K562 (cell line): Measurements from ENCODE around the gene POMGNT2. TPM values are rescaled to one million over a fixed set of nuclear protein-coding genes. Genes with fewer than 3 reads are reported as not detected.

Experiments
- ATAC-seq: fragments of 200-7000 bp; cut with Tn5 transposase; 3 replicates; pipeline ENCODE4 v1.9.1; 2020; ENCODE audit warnings: moderate library complexity
- BruUV-seq: library from RNA; stranded (reverse); fragments of 400-500 nt; replicated peaks from 2 replicates; lab custom pipeline; 2021; lab: Mats Ljungman, UMichigan
- CTCF ChIA-PET: fragments of 300-600 bp; formaldehyde crosslinking; extraction: SDS; loops from one replicate; lab custom pipeline; 2021; ENCODE audit warnings: low intra/inter-chr PET ratio; lab: Yijun Ruan, JAX
- POLR2A ChIA-PET: fragments of 300-600, 350-650 bp; sonication (Branson Sonifier 250); formaldehyde crosslinking; extraction: SDS; loops from one replicate; lab custom pipeline; 2021; ENCODE audit warnings: antibody characterized with exemption, inconsistent platforms; lab: Yijun Ruan, JAX
- DNase-seq, 4 experiments: peaks; one replicate each; pipeline versions ENCODE4 v3.0.0 to v3.0.0-alpha.2; 2011 to 2018; ENCODE audit warnings: low spot score in 3 of 4, mixed read lengths in 3 of 4; ENCODE audit errors: extremely low read depth in 1 of 4
- FAIRE-seq: peaks from 2 replicates; lab custom pipeline; 2011; peaks lifted over from hg19 to GRCh38; lab: Jason Lieb, UNC
- H2AFZ ChIP-seq: 2 replicates; pipeline ENCODE4 v1.6.0; 2011; ENCODE audit warnings: low read depth, low read length, control low read depth, inconsistent platforms
- H3K27ac ChIP-seq: fragments of 200-600 bp; 3 replicates; pipeline ENCODE4 v1.8.0; 2011; ENCODE audit warnings: low read depth, mild to moderate bottlenecking, control low read depth, inconsistent platforms, low read length, moderate library complexity, mixed read lengths; ENCODE audit errors: extremely low read depth
- H3K27me3 ChIP-seq, 2 experiments: fragments of 300-600 bp in 1 of 2; 2 replicates in 1 of 2; 3 replicates in 1 of 2; pipeline versions ENCODE4 v1.6.0 to v1.8.0; 2011; ENCODE audit warnings: inconsistent platforms in 2 of 2, low read length in 2 of 2, mild to moderate bottlenecking in 1 of 2, mixed read lengths in 1 of 2, moderate library complexity in 1 of 2; ENCODE audit not compliant: control insufficient read depth in 2 of 2, insufficient read depth in 2 of 2
- H3K36me3 ChIP-seq: fragments of 300-600 bp; 3 replicates; pipeline ENCODE4 v1.8.0; 2011; ENCODE audit warnings: mild to moderate bottlenecking, low read length, inconsistent platforms; ENCODE audit not compliant: control insufficient read depth, insufficient read depth
- H3K4me1 ChIP-seq, 2 experiments: fragments of 200-600 bp in 1 of 2; replicated peaks in 1 of 2; 2 replicates in 1 of 2; 3 replicates in 1 of 2; pipeline versions ENCODE4 v1.5.1 to v1.8.0; 2011; ENCODE audit warnings: inconsistent platforms in 2 of 2, low read length in 2 of 2, mild to moderate bottlenecking in 1 of 2, mixed read lengths in 1 of 2, moderate library complexity in 1 of 2; ENCODE audit not compliant: control insufficient read depth in 2 of 2, insufficient read depth in 2 of 2
- H3K4me2 ChIP-seq: 2 replicates; pipeline ENCODE4 v1.6.1; 2011; ENCODE audit warnings: low read length, control low read depth, inconsistent platforms, mixed read lengths; ENCODE audit not compliant: insufficient read depth
- H3K4me3 ChIP-seq: fragments of 200-600 bp; sonication (generic), shearing (Covaris generic); 2 replicates; pipeline ENCODE4 v1.5.1; 2016; ENCODE audit warnings: control low read depth, inconsistent platforms
- H3K79me2 ChIP-seq: fragments of 200-600 bp; 3 replicates; pipeline ENCODE4 v1.8.0; 2011; ENCODE audit warnings: low read length, inconsistent platforms; ENCODE audit not compliant: control insufficient read depth, insufficient read depth
- H3K9ac ChIP-seq, 2 experiments: 2 replicates each; pipeline versions ENCODE4 v1.6.0 to v1.6.1; 2011; ENCODE audit warnings: low read depth in 2 of 2, low read length in 2 of 2, control low read depth in 1 of 2, inconsistent platforms in 1 of 2, mild to moderate bottlenecking in 1 of 2, mixed read lengths in 1 of 2; ENCODE audit not compliant: insufficient read depth in 1 of 2
- H3K9me1 ChIP-seq: one replicate; pipeline ENCODE4 v1.6.0; 2011; ENCODE audit warnings: inconsistent platforms, mild to moderate bottlenecking, low read length, moderate library complexity; ENCODE audit not compliant: control insufficient read depth, insufficient read depth
- H3K9me3 ChIP-seq: replicated peaks from 2 replicates; pipeline ENCODE4 v1.5.1; 2011; ENCODE audit warnings: low read depth, low read length, inconsistent platforms; ENCODE audit not compliant: control insufficient read depth, insufficient read depth
- H4K20me1 ChIP-seq: replicated peaks from 2 replicates; pipeline ENCODE4 v1.6.1; 2011; ENCODE audit warnings: low read length, inconsistent platforms, mixed read lengths; ENCODE audit not compliant: control insufficient read depth, insufficient read depth
- CBFA2T2 ChIP-seq: fragments of 450-650 bp; conservative IDR thresholded peaks from 2 replicates; pipeline ENCODE4 v1.6.1; 2017; ENCODE audit warnings: mild to moderate bottlenecking
- CBFA2T3 ChIP-seq: fragments of 450-650 bp; IDR thresholded peaks from 2 replicates; pipeline ENCODE4 v1.6.1; 2017
- DIDO1 ChIP-seq: fragments of 450-650 bp; IDR thresholded peaks from 2 replicates; pipeline ENCODE4 v1.6.1; 2016; ENCODE audit warnings: low read depth, missing biosample characterization, missing genetic modification characterization
- FOSL1 ChIP-seq: fragments of 200-800 bp; sonication (Bioruptor generic); conservative IDR thresholded peaks from 2 replicates; pipeline ENCODE4 v1.6.1; 2016; ENCODE audit warnings: missing genetic modification characterization, missing compliant biosample characterization
- JUND ChIP-seq, 2 experiments: IDR thresholded peaks; 2 replicates in 1 of 2; 3 replicates in 1 of 2; pipeline ENCODE4 v1.6.1; 2011; ENCODE audit warnings: borderline replicate concordance in 2 of 2, low read depth in 2 of 2, low read length in 2 of 2, improper control_type of control experiment in 1 of 2, missing biosample characterization in 1 of 2, missing genetic modification characterization in 1 of 2, missing genetic modification reagents in 1 of 2
- MAFG ChIP-seq: fragments of 450-650 bp; conservative IDR thresholded peaks from 2 replicates; pipeline ENCODE4 v1.6.1; 2016; ENCODE audit warnings: missing genetic modification characterization, missing compliant biosample characterization
- MAFK ChIP-seq: IDR thresholded peaks from 2 replicates; pipeline ENCODE4 v1.6.1; 2011; ENCODE audit warnings: low read length, improper control_type of control experiment
- MEIS2 ChIP-seq: fragments of 450-650 bp; IDR thresholded peaks from 2 replicates; pipeline ENCODE4 v1.6.1; 2014; ENCODE audit warnings: mild to moderate bottlenecking; ENCODE audit not compliant: partially characterized antibody
- NFIC ChIP-seq: fragments of 450-650 bp; IDR thresholded peaks from 2 replicates; pipeline ENCODE4 v1.6.1; 2017; ENCODE audit warnings: mild to moderate bottlenecking, inconsistent platforms
- PTBP1 ChIP-seq: fragments of 200-400 bp; formaldehyde crosslinking; IDR thresholded peaks from 2 replicates; pipeline ENCODE4 v1.6.1; 2017; ENCODE audit warnings: low read depth, low read length
- PTTG1 ChIP-seq: fragments of 450-650 bp; IDR thresholded peaks from 2 replicates; pipeline ENCODE4 v1.6.1; 2016; ENCODE audit warnings: low read depth, mild to moderate bottlenecking, missing genetic modification characterization, missing compliant biosample characterization
- SNIP1 ChIP-seq: fragments of 450-650 bp; IDR thresholded peaks from 2 replicates; pipeline ENCODE4 v1.7.1; 2017; ENCODE audit warnings: low read depth, mild to moderate bottlenecking
- SP2 ChIP-seq: IDR thresholded peaks from 2 replicates; pipeline ENCODE4 v1.6.1; 2011; ENCODE audit warnings: mild to moderate bottlenecking, low read depth, low read length, moderate library complexity; ENCODE audit not compliant: poor library complexity, severe bottlenecking; ENCODE audit errors: extremely low read depth
- TAL1 ChIP-seq: fragments of 450-650 bp; IDR thresholded peaks from 2 replicates; pipeline ENCODE4 v1.6.1; 2016; ENCODE audit warnings: mild to moderate bottlenecking
- TCF3 ChIP-seq: sonication (generic); formaldehyde crosslinking; IDR thresholded peaks from 2 replicates; pipeline ENCODE4 v1.4.0; 2020; ENCODE audit warnings: mild to moderate bottlenecking, missing genetic modification reagents
- TEAD2 ChIP-seq: fragments of 450-650 bp; IDR thresholded peaks from 2 replicates; pipeline ENCODE4 v1.6.1; 2016; ENCODE audit warnings: missing genetic modification characterization, control low read depth, missing compliant biosample characterization
- TRIM24 ChIP-seq, 2 experiments: fragments of 450-650 bp; IDR thresholded peaks; 2 replicates each; pipeline ENCODE4 v1.6.1; 2016
- ZNF316 ChIP-seq: fragments of 450-650 bp; IDR thresholded peaks from 2 replicates; pipeline ENCODE4 v1.6.1; 2016
- ZNF347 ChIP-seq: fragments of 450-650 bp; formaldehyde crosslinking; IDR thresholded peaks from 2 replicates; pipeline ENCODE4 v1.4.0; 2020; ENCODE audit warnings: low read depth, mild to moderate bottlenecking, moderate library complexity
- WGBS: fragments of 100-300 bp; shearing (Covaris generic); methylation state at CpG from one replicate; pipeline ENCODE4 v1.1.6; 2016; ENCODE audit warnings: low coverage, mixed read lengths; ENCODE audit not compliant: insufficient coverage; ENCODE audit errors: missing lambda C conversion rate; 5-methylcytosine and 5-hydroxymethylcytosine counted together
- in situ Hi-C: fragments of 300-500 bp; cut with MboI; formaldehyde crosslinking; loops from 4 replicates; pipeline ENCODE4 v1.15.0; 2018; ENCODE audit warnings: inconsistent platforms, mixed read lengths
- intact Hi-C: fragments of 100-400 bp; cut with micrococcal nuclease; formaldehyde crosslinking; loops from 2 replicates; pipeline ENCODE4 v1.14.2; 2022
- polyA plus RNA-seq, 8 experiments: library from polyadenylated mRNA; depleted of rRNA in 4 of 8; stranded (reverse) in 5 of 8; unstranded in 3 of 8; fragments of >200 nt; fragmentation: Nextera tagmentation in 2 of 8; fragmentation: Illumina TruSeq in 1 of 8; extraction: Ambion mirVana in 2 of 8; extraction: Trizol in 1 of 8; gene quantifications; 2 replicates each; pipeline versions ENCODE4 v1.2.1 to v1.2.3, GENCODE V29; 2011 to 2014; ENCODE audit warnings: inconsistent platforms in 1 of 8, missing spikeins in 1 of 8
- total RNA-seq, 7 experiments: library from RNA; depleted of rRNA in 6 of 7; stranded (reverse); fragments of >200 nt in 6 of 7; fragmentation: Illumina TruSeq in 2 of 7; extraction: Trizol in 2 of 7; gene quantifications; 2 replicates each; pipeline versions ENCODE4 v1.2.1 to v1.2.3, GENCODE V29; 2011 to 2021; ENCODE audit warnings: low replicate concordance in 1 of 7
- TF ChIP-seq, protein P1 (sequence below): fragments of 450-650 bp; IDR thresholded peaks from 2 replicates; pipeline ENCODE4 v1.6.1; 2016
- TF ChIP-seq, protein P2 (sequence below): sonication (generic); formaldehyde crosslinking; IDR thresholded peaks from 2 replicates; pipeline ENCODE4 v1.8.1; 2022; ENCODE audit warnings: missing genetic modification reagents
- TF ChIP-seq, protein P3 (sequence below): fragments of 250-450 bp; sonication (Bioruptor Pico); IDR thresholded peaks from 2 replicates; pipeline ENCODE4 v1.8.0; 2022; ENCODE audit warnings: inconsistent platforms, mild to moderate bottlenecking, moderate library complexity, borderline replicate concordance

POMGNT2 gene
- total and polyA plus RNA-seq, 9 of the 15 experiments (the other 6 are each of a cell fraction or from before 2014, with no cell fraction given), result 0.65 to 14.1 (median 10.3) TPM

DNA sequence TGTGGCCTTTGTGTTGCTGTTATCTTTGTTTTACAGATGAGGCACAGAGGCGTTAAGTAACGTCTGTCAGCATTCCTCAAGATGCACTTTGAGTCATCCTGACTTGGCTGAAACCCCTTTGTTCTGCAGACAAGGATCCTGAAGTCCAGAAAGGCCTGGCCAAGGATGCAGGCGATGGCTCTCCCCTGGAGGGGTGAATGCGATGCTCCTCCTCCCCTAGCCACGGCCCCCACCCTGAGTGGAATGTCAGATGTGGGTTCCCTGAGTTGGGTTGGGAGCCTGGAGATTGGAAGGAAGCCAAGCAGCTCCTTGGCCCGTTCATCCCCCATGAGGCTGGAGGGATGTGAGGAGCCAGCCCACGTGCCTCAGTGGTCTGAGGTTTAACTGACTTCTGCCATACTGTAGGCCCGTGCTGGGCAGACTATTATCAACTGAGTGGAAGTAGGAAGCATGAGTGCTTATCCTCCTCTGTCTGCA lies 43.3 kb downstream of the POMGNT2 start:
- WGBS, result 1% methylated on average over 8 of the region's 8 CpGs
- BruUV-seq, result no TSS peak
- Histone ChIP-seq H3K4me3 (no peak overlapping the region), H3K9ac (no peak overlapping the region), H3K27me3 (peaks cover 9 to 36% of the 10 kb centered on the region in 2 experiments; a peak in 3 of 5 replicates), H3K27ac (no peak overlapping the region), H3K36me3 (no peaks in the 10 kb centered on the region), H3K4me1 (peaks cover 3 to 7% of the 10 kb centered on the region in 2 experiments; a peak in 2 of 5 replicates), H3K9me3 (no peaks in the 10 kb centered on the region), H3K79me2 (no peaks in the 10 kb centered on the region), H3K4me2 (no peak overlapping the region), H4K20me1 (no peaks in the 10 kb centered on the region), H3K9me1 (no peaks in the 10 kb centered on the region), H2AFZ (no peak overlapping the region)
- intact Hi-C loops, result no loop called here
- CTCF ChIA-PET, result interaction anchor here (0.6 kb wide), 1 partner anchor 92 kb away, joined by 3 read pairs; no protein-coding TSS in a partner anchor
- ATAC-seq, result peak; percentile 57
- peak; percentile 33 to 43 (median 38) for DNase-seq
- peak; percentile 77 for FAIRE-seq
- in situ Hi-C loops, result no loop called here
- POLR2A ChIA-PET, result interaction anchor here (0.9 kb wide), 1 partner anchor 22 kb away, joined by 3 read pairs; no protein-coding TSS in a partner anchor
- TF ChIP-seq SNIP1 (no peak), ZNF316 (peak; percentile 14; the same call in 1 of the 2 replicates), TEAD2 (tag) (no peak), TRIM24 (IDR thresholded peaks at IDR 0.05) (0 out of 4 replicates have a peak, but pooled peaks of 1 of the 2 experiments have one; percentile 32), CBFA2T2 (peak; percentile 60; the same call in 1 of the 2 replicates), ZNF347 (CRISPR knock-in tag) (no peak), MEIS2 (peak; percentile 58), TCF3 (CRISPR knock-in tag) (peak; percentile 80), JUND (IDR thresholded peaks at IDR 0.05; ENCODE audit: borderline replicate concordance, low read depth, low read length) (peak; percentile 56; the same call in 1 of the 2 replicates), JUND (tag; IDR thresholded peaks at IDR 0.05; ENCODE audit: borderline replicate concordance, low read depth, low read length) (no peak), DIDO1 (tag) (no peak), MAFG (tag) (peak; percentile 64), PTTG1 (no peak), NFIC (peak; percentile 52), PTBP1 (no peak), FOSL1 (tag) (peak; percentile 76), MAFK (peak; percentile 46; the same call in 1 of the 2 replicates), CBFA2T3 (peak; percentile 74), SP2 (no peak), TAL1 (peak; percentile 52)
- TF ChIP-seq, protein P1, sequence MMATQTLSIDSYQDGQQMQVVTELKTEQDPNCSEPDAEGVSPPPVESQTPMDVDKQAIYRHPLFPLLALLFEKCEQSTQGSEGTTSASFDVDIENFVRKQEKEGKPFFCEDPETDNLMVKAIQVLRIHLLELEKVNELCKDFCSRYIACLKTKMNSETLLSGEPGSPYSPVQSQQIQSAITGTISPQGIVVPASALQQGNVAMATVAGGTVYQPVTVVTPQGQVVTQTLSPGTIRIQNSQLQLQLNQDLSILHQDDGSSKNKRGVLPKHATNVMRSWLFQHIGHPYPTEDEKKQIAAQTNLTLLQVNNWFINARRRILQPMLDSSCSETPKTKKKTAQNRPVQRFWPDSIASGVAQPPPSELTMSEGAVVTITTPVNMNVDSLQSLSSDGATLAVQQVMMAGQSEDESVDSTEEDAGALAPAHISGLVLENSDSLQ, result no peak
- TF ChIP-seq, protein P2, sequence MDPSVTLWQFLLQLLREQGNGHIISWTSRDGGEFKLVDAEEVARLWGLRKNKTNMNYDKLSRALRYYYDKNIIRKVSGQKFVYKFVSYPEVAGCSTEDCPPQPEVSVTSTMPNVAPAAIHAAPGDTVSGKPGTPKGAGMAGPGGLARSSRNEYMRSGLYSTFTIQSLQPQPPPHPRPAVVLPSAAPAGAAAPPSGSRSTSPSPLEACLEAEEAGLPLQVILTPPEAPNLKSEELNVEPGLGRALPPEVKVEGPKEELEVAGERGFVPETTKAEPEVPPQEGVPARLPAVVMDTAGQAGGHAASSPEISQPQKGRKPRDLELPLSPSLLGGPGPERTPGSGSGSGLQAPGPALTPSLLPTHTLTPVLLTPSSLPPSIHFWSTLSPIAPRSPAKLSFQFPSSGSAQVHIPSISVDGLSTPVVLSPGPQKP (CRISPR knock-in tag), result no peak
- TF ChIP-seq, protein P3, sequence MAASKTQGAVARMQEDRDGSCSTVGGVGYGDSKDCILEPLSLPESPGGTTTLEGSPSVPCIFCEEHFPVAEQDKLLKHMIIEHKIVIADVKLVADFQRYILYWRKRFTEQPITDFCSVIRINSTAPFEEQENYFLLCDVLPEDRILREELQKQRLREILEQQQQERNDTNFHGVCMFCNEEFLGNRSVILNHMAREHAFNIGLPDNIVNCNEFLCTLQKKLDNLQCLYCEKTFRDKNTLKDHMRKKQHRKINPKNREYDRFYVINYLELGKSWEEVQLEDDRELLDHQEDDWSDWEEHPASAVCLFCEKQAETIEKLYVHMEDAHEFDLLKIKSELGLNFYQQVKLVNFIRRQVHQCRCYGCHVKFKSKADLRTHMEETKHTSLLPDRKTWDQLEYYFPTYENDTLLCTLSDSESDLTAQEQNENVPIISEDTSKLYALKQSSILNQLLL (CRISPR knock-in tag), result no peak
